Measurements from ENCODE around the gene KIF1B. TPM values are rescaled to one million over a fixed set of nuclear protein-coding genes. Genes with fewer than 3 reads are reported as not detected.

The KIF1B gene
- 10 to 100 TPM; 13.4 to 13.9 TPM for total RNA-seq

GRCh38 chr1:10209905-10210810, at the start of gene KIF1B:
Gene KIF1B, plus strand, starts transcription at chr1:10210570. Its CDS starts 21,759 bp downstream, at chr1:10232329.
- no peaks in the 10 kb centered on the region for H3K9me3 Mint-ChIP-seq
- POLR2A ChIA-PET = interaction anchor here (0.6 to 1.3 kb wide), 2 partner anchors 220 to 285 kb away, joined by 3 read pairs; partner anchors contain the start of gene CENPS
- H3K4me3 Mint-ChIP-seq = peak within 1 kb of the TSS; percentile 92
- DNase-seq = peak; percentile 98
- peaks cover 11% of the 10 kb centered on the region for H3K27me3 Mint-ChIP-seq
- ATAC-seq (ENCODE audit: low read depth) = peak; percentile 99
- no peaks in the 10 kb centered on the region for H3K36me3 Mint-ChIP-seq
- peaks cover 19% of the 10 kb centered on the region for H3K4me1 Mint-ChIP-seq
- peak within 1 kb of the TSS; percentile 70 for H3K27ac Mint-ChIP-seq

- no peak for ATAC-seq (ENCODE audit: low read depth)
- Mint-ChIP-seq H3K9me3 (no peaks in the 10 kb centered on the region), H3K36me3 (peaks cover 11% of the 10 kb centered on the region), H3K27ac (no peak overlapping the region), H3K27me3 (no peaks in the 10 kb centered on the region), H3K4me1 (no peaks in the 10 kb centered on the region), H3K4me3 (no peak overlapping the region)
- POLR2A ChIA-PET = no interaction called here
- no peak for DNase-seq
Measured at GRCh38 chr1:10160907-10161490, 49.4 kb upstream of the KIF1B start.

GRCh38 chr1:10161541-10162290, 48.7 kb upstream of the KIF1B start:
- H3K27me3 Mint-ChIP-seq = no peaks in the 10 kb centered on the region
- POLR2A ChIA-PET = no interaction called here
- H3K4me3 Mint-ChIP-seq = no peak overlapping the region
- no peak for DNase-seq
- ATAC-seq (ENCODE audit: low read depth) = no peak
- H3K4me1 Mint-ChIP-seq = no peaks in the 10 kb centered on the region
- no peaks in the 10 kb centered on the region for H3K9me3 Mint-ChIP-seq
- H3K27ac Mint-ChIP-seq = no peak overlapping the region
- H3K36me3 Mint-ChIP-seq = peaks cover 14% of the 10 kb centered on the region

- peaks cover 41% of the 10 kb centered on the region for H3K4me1 Mint-ChIP-seq
- H3K27me3 Mint-ChIP-seq = no peaks in the 10 kb centered on the region
- DNase-seq (no peak), ATAC-seq (ENCODE audit: low read depth) (no peak)
- H3K4me3 Mint-ChIP-seq = peak overlapping the region; percentile 15
- no peaks in the 10 kb centered on the region for H3K9me3 Mint-ChIP-seq
- peaks cover 52% of the 10 kb centered on the region for H3K36me3 Mint-ChIP-seq
- peak overlapping the region; percentile 91 for H3K27ac Mint-ChIP-seq
- POLR2A ChIA-PET = interaction anchor here (0.7 kb wide), 2 partner anchors 19 to 226 kb away, joined by 3 read pairs; partner anchors contain the start of genes LZIC and NMNAT1
Measured at GRCh38 chr1:10168912-10169514, 41.4 kb upstream of the KIF1B start.

- no peak for DNase-seq
- POLR2A ChIA-PET = no interaction called here
Measured at GRCh38 chr1:10170239-10170574, 40.2 kb upstream of the KIF1B start.

GRCh38 chr1:10171105-10171767, 39.1 kb upstream of the KIF1B start:
- H3K4me1 Mint-ChIP-seq = peaks cover 47% of the 10 kb centered on the region
- no peaks in the 10 kb centered on the region for H3K27me3 Mint-ChIP-seq
- peak overlapping the region; percentile 91 for H3K27ac Mint-ChIP-seq
- peak overlapping the region; percentile 70 for H3K4me3 Mint-ChIP-seq
- POLR2A ChIA-PET = no interaction called here
- H3K36me3 Mint-ChIP-seq = peaks cover 55% of the 10 kb centered on the region
- DNase-seq = no peak
- peaks cover 2% of the 10 kb centered on the region for H3K9me3 Mint-ChIP-seq
- no peak for ATAC-seq (ENCODE audit: low read depth)

More at GRCh38 chr1:10170239-10170574, 40.2 kb upstream of the KIF1B start:
- peak overlapping the region; percentile 91 for H3K27ac Mint-ChIP-seq
- no peaks in the 10 kb centered on the region for H3K9me3 Mint-ChIP-seq
- H3K27me3 Mint-ChIP-seq = no peaks in the 10 kb centered on the region
- H3K4me3 Mint-ChIP-seq = peak overlapping the region; percentile 70
- peak; percentile 91 for ATAC-seq (ENCODE audit: low read depth)
- H3K36me3 Mint-ChIP-seq = peaks cover 53% of the 10 kb centered on the region
- peaks cover 45% of the 10 kb centered on the region for H3K4me1 Mint-ChIP-seq

GRCh38 chr1:10171995-10172669, 38.2 kb upstream of the KIF1B start:
- Mint-ChIP-seq H3K27me3 (no peaks in the 10 kb centered on the region), H3K27ac (peak overlapping the region; percentile 2), H3K4me3 (no peak overlapping the region), H3K4me1 (peaks cover 47% of the 10 kb centered on the region), H3K36me3 (peaks cover 57% of the 10 kb centered on the region), H3K9me3 (peaks cover 2% of the 10 kb centered on the region)
- ATAC-seq (ENCODE audit: low read depth) (no peak), DNase-seq (no peak)
- POLR2A ChIA-PET = no interaction called here

GRCh38 chr1:10173582-10173981, 36.8 kb upstream of the KIF1B start:
- no peak for DNase-seq

GRCh38 chr1:10177876-10178275, 32.5 kb upstream of the KIF1B start:
- Mint-ChIP-seq H3K9me3 (peaks cover 2% of the 10 kb centered on the region), H3K27me3 (no peaks in the 10 kb centered on the region), H3K36me3 (peaks cover 28% of the 10 kb centered on the region), H3K27ac (no peak overlapping the region), H3K4me1 (peaks cover 6% of the 10 kb centered on the region), H3K4me3 (no peak overlapping the region)
- DNase-seq = no peak
- ATAC-seq (ENCODE audit: low read depth) = no peak
- POLR2A ChIA-PET = no interaction called here

More at GRCh38 chr1:10173582-10173981, 36.8 kb upstream of the KIF1B start:
- Mint-ChIP-seq H3K36me3 (peaks cover 47% of the 10 kb centered on the region), H3K9me3 (peaks cover 2% of the 10 kb centered on the region), H3K27ac (no peak overlapping the region), H3K4me1 (peaks cover 41% of the 10 kb centered on the region), H3K4me3 (no peak overlapping the region), H3K27me3 (no peaks in the 10 kb centered on the region)
- no peak for ATAC-seq (ENCODE audit: low read depth)
- POLR2A ChIA-PET = no interaction called here

GRCh38 chr1:10178597-10179405, 31.6 kb upstream of the KIF1B start:
- H3K36me3 Mint-ChIP-seq = peaks cover 21% of the 10 kb centered on the region
- H3K27ac Mint-ChIP-seq = no peak overlapping the region
- no peaks in the 10 kb centered on the region for H3K27me3 Mint-ChIP-seq
- peaks cover 2% of the 10 kb centered on the region for H3K9me3 Mint-ChIP-seq
- POLR2A ChIA-PET = no interaction called here
- peaks cover 6% of the 10 kb centered on the region for H3K4me1 Mint-ChIP-seq
- no peak for ATAC-seq (ENCODE audit: low read depth)
- DNase-seq = no peak
- H3K4me3 Mint-ChIP-seq = no peak overlapping the region

GRCh38 chr1:10179406-10180091, 30.8 kb upstream of the KIF1B start:
- Mint-ChIP-seq H3K27ac (no peak overlapping the region), H3K4me3 (no peak overlapping the region), H3K36me3 (peaks cover 18% of the 10 kb centered on the region), H3K27me3 (no peaks in the 10 kb centered on the region), H3K4me1 (peaks cover 6% of the 10 kb centered on the region), H3K9me3 (peaks cover 2% of the 10 kb centered on the region)
- ATAC-seq (ENCODE audit: low read depth) = no peak
- DNase-seq = no peak
- POLR2A ChIA-PET = no interaction called here
